Renal pelvis (tissue), 12 donors: ENCODE measurements around the gene POLE4. TPM values are rescaled to one million over a fixed set of nuclear protein-coding genes. Genes with fewer than 3 reads are reported as not detected.

Experiments
- DNase-seq: peaks from one replicate; pipeline ENCODE4 v3.0.0-alpha.2; 2013
- long read RNA-seq, 16 experiments: transcript quantifications; one replicate each; lab custom pipeline, GENCODE V29; 2026
- polyA plus RNA-seq, 3 donors: library from polyadenylated mRNA; unstranded; fragments of 120-200 nt; gene quantifications; one replicate each; pipeline ENCODE4 v1.2.1, GENCODE V29; 2013; ENCODE audit not compliant: insufficient read length in 3 of 3

Gene POLE4, protein sequence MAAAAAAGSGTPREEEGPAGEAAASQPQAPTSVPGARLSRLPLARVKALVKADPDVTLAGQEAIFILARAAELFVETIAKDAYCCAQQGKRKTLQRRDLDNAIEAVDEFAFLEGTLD
- 10 to 100 TPM; 42.3 to 51.5 (median 48.7) TPM for polyA plus RNA-seq
- long read RNA-seq, donor 1, transcript POLE4-205 (4 exons, 1,248 nt): major isoform, 24 of 24 reads
- long read RNA-seq, donor 1, partial matches to known transcripts: 0 of 24 reads
- long read RNA-seq, donor 1, other reads (novel, unspliced or antisense): 0 of 24 reads
- long read RNA-seq, donor 2, transcript POLE4-205 (4 exons, 1,248 nt): major isoform, 53 of 54 reads
- long read RNA-seq, donor 2, partial matches to known transcripts: 0 of 54 reads
- long read RNA-seq, donor 2, other reads (novel, unspliced or antisense): 0 of 54 reads
- long read RNA-seq, donor 3, transcript POLE4-205 (4 exons, 1,248 nt): major isoform, 47 of 50 reads
- long read RNA-seq, donor 3, partial matches to known transcripts: 0 of 50 reads
- long read RNA-seq, donor 3, other reads (novel, unspliced or antisense): 0 of 50 reads
- long read RNA-seq, donor 4, transcript POLE4-205 (4 exons, 1,248 nt): major isoform, 51 of 65 reads
- long read RNA-seq, donor 4, partial matches to known transcripts: 13 of 65 reads
- long read RNA-seq, donor 4, other reads (novel, unspliced or antisense): 0 of 65 reads
- long read RNA-seq, donor 5, transcript POLE4-205 (4 exons, 1,248 nt): major isoform, 18 of 18 reads
- long read RNA-seq, donor 5, partial matches to known transcripts: 0 of 18 reads
- long read RNA-seq, donor 5, other reads (novel, unspliced or antisense): 0 of 18 reads
- long read RNA-seq, donor 6, transcript POLE4-205 (4 exons, 1,248 nt): major isoform, 21 of 21 reads
- long read RNA-seq, donor 6, partial matches to known transcripts: 0 of 21 reads
- long read RNA-seq, donor 6, other reads (novel, unspliced or antisense): 0 of 21 reads
- long read RNA-seq, donor 7, transcript POLE4-205 (4 exons, 1,248 nt): major isoform, 50 of 66 reads
- long read RNA-seq, donor 7, partial matches to known transcripts: 14 of 66 reads
- long read RNA-seq, donor 7, other reads (novel, unspliced or antisense): 0 of 66 reads
- long read RNA-seq, donor 8, transcript POLE4-205 (4 exons, 1,248 nt): major isoform, 15 of 22 reads
- long read RNA-seq, donor 8, partial matches to known transcripts: 6 of 22 reads
- long read RNA-seq, donor 8, other reads (novel, unspliced or antisense): 0 of 22 reads
- long read RNA-seq, donor 9, transcript POLE4-205 (4 exons, 1,248 nt): major isoform, 64 of 76 reads
- long read RNA-seq, donor 9, partial matches to known transcripts: 10 of 76 reads
- long read RNA-seq, donor 9, other reads (novel, unspliced or antisense): 0 of 76 reads
- long read RNA-seq, donor 10, transcript POLE4-205 (4 exons, 1,248 nt): major isoform, 38 of 38 reads
- long read RNA-seq, donor 10, partial matches to known transcripts: 0 of 38 reads
- long read RNA-seq, donor 10, other reads (novel, unspliced or antisense): 0 of 38 reads
- long read RNA-seq, donor 11, transcript POLE4-205 (4 exons, 1,248 nt): major isoform, 20 of 24 reads
- long read RNA-seq, donor 11, partial matches to known transcripts: 0 of 24 reads
- long read RNA-seq, donor 11, other reads (novel, unspliced or antisense): 0 of 24 reads
- long read RNA-seq, donor 12, transcript POLE4-205 (4 exons, 1,248 nt): major isoform, 62 of 65 reads
- long read RNA-seq, donor 12, partial matches to known transcripts: 0 of 65 reads
- long read RNA-seq, donor 12, other reads (novel, unspliced or antisense): 0 of 65 reads
- long read RNA-seq, donor 13, transcript POLE4-205 (4 exons, 1,248 nt): major isoform, 18 of 18 reads
- long read RNA-seq, donor 13, partial matches to known transcripts: 0 of 18 reads
- long read RNA-seq, donor 13, other reads (novel, unspliced or antisense): 0 of 18 reads
- long read RNA-seq, donor 14: 0 reads
- long read RNA-seq, donor 15, transcript POLE4-205 (4 exons, 1,248 nt): major isoform, 54 of 63 reads
- long read RNA-seq, donor 15, partial matches to known transcripts: 8 of 63 reads
- long read RNA-seq, donor 15, other reads (novel, unspliced or antisense): 0 of 63 reads
- long read RNA-seq, donor 16, transcript POLE4-205 (4 exons, 1,248 nt): major isoform, 66 of 68 reads
- long read RNA-seq, donor 16, partial matches to known transcripts: 0 of 68 reads
- long read RNA-seq, donor 16, other reads (novel, unspliced or antisense): 0 of 68 reads

DNA sequence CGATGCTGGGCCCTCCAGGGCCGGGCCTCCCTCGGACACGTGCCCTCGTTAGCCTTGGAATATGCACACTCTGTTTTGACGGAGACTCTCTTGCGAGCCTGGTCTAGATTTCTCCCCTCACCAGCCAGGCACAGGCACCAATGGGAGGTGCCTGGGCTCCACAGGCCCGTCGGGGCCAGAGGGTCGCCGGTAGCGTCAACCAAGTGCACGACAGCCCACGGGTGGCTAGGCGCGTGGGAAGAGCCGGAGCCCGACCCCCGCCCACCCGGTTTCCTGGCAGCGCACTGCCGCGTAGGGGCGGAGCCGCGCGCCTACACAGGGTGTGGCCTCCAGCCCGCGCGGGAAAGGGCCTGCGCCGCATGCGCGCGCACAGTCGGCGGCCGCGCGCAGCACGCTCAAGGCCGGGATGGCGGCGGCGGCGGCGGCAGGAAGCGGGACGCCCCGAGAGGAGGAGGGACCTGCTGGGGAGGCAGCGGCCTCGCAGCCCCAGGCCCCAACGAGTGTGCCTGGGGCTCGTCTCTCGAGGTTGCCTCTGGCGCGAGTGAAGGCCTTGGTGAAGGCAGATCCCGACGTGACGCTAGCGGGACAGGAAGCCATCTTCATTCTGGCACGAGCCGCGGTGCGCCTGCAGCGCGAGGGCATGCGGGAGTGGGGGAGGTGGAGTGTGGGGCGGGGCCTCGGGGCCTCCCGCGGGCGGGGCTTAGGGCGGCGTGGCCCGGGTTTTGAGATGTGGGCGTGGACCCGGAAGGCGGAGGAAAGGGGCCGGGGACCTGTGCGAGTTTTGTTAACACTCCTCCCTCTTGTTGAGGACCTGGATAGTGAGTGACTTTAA is at the start of gene POLE4:
Gene POLE4, plus strand, starts transcription at position 370 of the 832 bp plus-strand sequence. Its CDS starts 37 bp downstream, at position 407.
- DNase-seq: peak; percentile 86

DNA sequence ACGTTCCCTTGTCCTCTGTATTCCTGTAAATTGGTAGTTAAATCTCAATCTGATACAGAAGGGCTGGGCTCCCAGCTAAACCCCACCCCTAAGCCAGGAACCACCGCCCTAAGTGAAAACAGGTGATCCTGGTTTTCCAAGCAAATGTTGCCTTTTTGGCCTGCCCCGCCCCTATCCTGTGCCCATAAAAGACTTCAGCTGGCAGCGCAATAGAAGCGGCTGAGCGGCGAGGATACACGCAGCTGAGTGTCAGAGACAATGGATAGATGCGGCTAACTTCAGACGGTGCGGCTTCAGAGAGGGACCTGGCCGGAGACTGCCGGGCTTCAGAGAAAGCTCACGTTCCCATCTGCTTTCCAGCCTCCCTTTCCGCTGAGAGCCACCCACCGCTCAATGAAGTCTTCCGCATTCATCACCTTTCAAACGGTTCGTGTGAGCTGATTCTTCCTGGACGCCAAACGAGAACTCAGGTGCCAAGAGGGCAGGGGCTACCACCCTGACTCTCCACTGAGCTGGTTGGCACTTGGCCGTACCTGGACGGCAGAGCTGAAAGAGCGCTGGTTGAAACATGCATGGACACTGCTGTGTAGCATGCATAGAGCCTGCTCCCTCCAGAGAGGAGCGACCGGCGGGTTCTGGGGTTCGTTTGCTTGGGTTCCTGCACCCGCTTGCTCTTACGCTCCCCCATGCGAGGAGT is 49.5 kb upstream of the POLE4 start:
- no peak for DNase-seq

DNA sequence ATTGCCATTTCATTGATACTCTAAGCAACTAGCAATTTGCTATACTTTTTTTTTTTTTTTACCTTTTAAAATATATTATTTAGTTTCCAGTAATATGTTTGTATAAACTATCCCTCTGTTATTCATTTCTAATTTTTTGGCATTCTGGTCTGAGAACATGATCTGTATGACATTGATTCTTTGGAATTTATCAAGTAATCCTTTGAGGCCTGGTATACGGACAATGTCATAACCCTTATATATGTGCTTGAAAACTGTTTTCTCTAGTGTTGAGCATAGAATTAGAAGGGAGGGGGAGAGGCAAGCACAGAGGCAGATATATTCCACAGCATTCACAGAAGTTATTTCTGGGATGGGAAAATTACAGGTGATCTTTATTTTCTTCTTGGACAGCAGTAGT is 48.2 kb upstream of the POLE4 start:
- no peak for DNase-seq

DNA sequence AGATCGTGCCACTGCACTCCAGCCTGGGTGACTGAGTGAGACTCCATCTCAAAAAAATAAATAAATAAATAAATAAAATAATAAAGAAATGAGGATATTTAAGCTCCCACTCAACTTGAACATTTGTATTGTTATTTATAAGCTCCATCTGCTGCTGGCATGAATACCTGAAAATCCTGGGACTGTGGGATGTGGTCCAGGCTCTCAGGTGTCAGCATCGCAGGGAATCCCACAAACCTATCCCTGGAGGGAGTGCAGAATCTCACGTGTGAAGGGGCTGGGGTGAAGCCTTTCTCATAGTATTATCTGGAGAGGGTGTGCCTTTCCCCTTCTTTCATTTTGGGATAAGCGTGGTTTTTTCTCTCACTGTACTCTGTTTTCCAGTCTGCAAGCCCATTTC is 47.4 kb upstream of the POLE4 start:
- DNase-seq: no peak

DNA sequence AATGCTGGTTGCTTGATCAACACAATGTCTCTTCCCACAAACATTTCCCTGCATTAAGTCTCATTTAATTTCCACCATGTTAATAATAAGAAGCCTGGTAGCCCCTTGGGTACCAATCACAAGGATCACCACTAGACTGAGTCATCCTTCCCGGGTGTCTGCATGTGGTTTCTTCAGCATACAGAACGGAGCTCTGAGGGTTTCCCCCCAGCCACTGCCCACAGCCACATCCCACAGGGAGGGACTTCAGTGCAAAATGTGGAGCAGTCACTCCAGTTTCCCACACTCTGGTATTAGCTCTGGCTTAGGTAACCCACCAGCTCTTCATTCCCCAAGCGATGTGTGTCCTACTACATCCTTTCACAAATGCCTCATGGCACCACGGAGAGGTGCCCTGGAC is 42.7 kb upstream of the POLE4 start:
- no peak for DNase-seq

- no peak for DNase-seq
These were observed 42.0 kb upstream of the POLE4 start for GRCh38 chr2:74916394-74916793.

DNA sequence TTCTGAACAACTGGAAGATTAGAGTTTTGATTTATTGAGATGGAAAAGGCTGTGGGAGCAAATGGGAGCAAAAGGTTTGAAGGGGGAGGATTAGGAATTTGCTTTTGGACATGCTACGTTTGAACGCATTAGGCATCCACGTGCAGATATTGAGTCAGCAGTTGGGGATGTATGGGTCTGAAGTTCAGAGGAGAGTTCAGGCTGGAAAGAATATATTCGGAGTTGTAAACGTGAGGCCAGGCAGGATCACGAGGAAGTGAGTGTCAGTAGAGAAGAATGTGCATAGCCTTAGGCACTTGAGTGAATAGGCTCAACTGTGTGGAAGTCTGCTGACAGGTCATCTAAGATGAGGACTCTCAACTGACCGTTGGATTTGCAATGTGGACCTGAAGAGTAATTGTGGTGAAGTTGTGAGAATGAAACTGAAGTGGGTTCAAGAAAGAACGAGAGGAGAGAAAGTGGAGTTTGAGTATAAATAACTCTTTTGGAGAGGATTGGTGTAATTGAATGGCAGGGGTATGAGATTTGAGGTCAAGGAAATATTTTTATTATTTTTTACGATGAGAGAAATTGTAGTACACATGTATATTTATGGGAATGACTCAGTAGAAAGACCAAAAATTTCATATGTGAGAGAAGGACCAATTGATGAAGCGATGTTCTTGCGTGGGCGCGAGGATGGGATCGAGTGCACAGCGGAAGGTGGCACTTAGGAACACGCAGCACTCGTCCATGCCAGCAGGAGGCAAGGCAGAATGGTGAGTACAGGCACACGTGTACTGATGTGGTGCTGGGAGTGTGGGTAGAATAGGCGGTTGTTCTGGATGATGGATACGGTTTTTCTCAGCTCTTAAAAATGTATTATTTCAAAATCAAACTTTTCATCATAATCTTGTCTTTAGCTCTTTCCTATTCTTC is 40.5 kb upstream of the POLE4 start:
- DNase-seq: no peak

- peak; percentile 58 for DNase-seq
These were observed 38.6 kb upstream of the POLE4 start for GRCh38 chr2:74919827-74920226.

GRCh38 chr2:74921236-74921736 is 37.2 kb upstream of the POLE4 start:
- no peak for DNase-seq

DNA sequence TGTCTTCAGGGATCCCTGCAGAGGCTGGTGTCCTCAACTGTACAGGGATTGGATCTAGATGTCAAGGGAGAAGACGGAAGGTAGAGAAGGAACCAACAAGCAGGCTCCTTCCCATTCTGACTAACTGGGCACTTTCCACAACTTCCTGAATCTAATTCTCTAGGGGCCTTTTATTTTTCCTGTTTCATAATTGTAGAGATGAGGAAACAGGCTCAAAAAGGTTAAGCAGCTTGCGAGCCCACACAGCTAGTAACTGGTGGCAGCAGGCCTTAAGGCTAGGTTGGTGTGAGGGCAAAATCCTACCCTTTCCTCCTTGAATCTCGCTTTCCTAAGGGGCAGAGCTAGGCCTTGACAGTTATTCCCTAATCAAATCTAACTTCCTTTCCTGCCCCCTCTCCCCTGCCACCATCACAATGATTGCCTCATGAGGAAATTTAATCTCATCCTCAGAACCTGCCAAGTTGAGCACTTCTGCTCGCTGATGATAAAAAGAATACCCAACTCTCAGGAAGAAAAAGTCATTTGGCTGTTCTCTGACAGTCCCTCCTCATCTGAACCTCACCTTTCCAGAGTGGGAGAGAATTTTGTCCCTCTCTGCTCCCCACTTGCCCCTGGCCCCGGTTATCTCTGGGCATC is 35.7 kb upstream of the POLE4 start:
- DNase-seq: no peak

DNA sequence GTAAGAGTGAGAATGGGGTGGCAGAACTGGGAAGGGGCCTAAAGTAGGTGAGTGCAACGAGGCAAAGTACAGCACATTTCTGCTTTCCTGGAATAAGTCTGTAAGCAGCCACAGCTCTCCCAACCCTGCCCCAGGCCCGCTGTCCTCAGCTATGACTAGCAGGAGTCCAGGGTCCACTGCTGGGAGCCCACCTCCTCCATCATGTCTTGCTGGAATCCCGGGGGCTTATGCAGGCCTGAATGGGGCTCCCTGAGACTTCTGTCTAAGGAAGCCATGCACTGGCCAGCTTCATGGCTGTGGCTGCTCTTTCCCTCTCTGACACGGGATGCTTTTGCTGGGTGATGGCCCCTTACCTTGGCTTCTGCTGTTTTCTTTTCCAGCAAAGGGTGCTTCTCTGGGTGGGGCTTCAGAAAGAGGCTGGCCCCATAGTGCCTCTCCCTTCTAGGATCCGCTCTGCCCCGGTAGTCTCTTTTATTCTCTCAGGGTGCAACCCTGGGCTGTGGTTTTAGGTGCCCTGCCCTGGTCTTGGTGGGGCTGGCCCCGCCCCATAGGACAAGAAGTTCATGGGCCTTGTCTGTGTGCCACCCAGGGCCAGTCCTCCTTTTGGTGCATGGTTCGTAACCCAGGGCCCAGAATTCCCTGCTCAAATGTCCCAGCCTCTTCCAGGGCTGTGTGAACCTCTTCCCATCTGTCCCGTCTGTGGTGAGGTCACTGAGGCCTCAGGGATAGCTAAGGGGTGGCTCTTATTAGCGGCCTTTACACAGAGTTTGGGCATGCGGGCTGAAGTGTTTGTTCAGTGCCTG is 33.8 kb upstream of the POLE4 start:
- DNase-seq: no peak

GRCh38 chr2:74925361-74925786 is 33.1 kb upstream of the POLE4 start:
- DNase-seq: no peak

DNA sequence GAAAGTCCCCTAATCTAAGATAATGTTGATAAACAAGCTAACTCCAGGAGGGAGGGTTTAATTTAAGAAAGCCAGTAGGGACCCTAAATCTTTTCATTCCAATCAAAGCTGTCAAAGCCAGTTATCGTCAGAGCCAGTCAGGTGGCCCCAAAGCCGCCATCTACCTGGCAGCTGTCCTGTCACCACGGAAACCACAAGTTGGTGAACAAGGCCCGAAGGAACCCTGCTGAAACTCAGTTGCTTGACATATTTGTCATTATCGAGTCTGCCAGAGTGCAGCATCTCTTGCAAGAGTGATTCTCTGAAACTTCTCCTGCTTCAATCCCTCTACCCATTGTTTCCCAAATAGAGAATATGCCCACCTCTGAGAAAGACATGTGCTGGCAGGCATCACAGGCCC is 30.8 kb upstream of the POLE4 start:
- no peak for DNase-seq

GRCh38 chr2:74930811-74931486 is 27.5 kb upstream of the POLE4 start:
- DNase-seq: no peak

DNA sequence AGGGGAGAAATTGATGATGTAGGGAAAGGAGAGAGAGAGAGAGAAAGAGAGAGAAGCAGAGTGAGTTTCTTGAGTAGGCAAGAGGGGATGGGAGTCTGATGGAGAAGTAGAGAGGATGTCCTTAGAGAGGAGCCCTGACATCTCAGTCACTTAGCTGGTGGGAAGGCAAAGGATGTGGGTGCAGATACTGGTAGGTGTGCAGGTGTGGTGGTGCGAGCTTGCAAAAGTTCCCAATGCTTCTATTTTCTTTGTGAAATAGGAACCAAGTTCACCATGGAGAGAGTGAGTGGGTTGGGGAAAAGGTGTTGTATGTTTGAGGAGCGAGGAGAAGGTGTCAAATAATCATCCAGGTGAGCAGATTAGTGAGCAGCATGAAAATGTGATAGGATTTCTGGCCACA is 26.5 kb upstream of the POLE4 start:
- no peak for DNase-seq
